Mesendoderm (in vitro differentiated cells): ENCODE measurements around the gene GBP2.
"Not testable (repeated sequence)": the region's sequence is repeated elsewhere in the genome, so short reads cannot be mapped to it uniquely, and the experiment has no call there.

Experiments
- DNase-seq: peaks from one replicate; pipeline ENCODE4 v3.0.0; 2013
- H2AK5ac ChIP-seq: 2 replicates; pipeline ENCODE4 v1.6.1; 2013; ENCODE audit warnings: low read length, inconsistent platforms
- H2BK120ac ChIP-seq: 2 replicates; pipeline ENCODE4 v1.6.1; 2013; ENCODE audit warnings: low read depth, mild to moderate bottlenecking, low read length, moderate library complexity, mixed read lengths
- H2BK15ac ChIP-seq: replicated peaks from 2 replicates; pipeline ENCODE4 v1.6.1; 2013; ENCODE audit warnings: low read depth, mild to moderate bottlenecking, moderate library complexity
- H2BK5ac ChIP-seq: 2 replicates; pipeline ENCODE4 v1.6.1; 2013; ENCODE audit warnings: low read length, inconsistent platforms
- H3K18ac ChIP-seq: 2 replicates; pipeline ENCODE4 v1.6.1; 2013; ENCODE audit warnings: mild to moderate bottlenecking, low read length, mixed read lengths
- H3K23ac ChIP-seq: one replicate; pipeline ENCODE4 v1.6.1; 2013; ENCODE audit warnings: low read length
- H3K27ac ChIP-seq: 2 replicates; pipeline ENCODE4 v1.5.1; 2013; ENCODE audit warnings: low read depth, mild to moderate bottlenecking, inconsistent platforms, low read length, moderate library complexity
- H3K27me3 ChIP-seq: 2 replicates; pipeline ENCODE4 v1.6.1; 2013; ENCODE audit warnings: low read length, control low read depth, mild to moderate bottlenecking, inconsistent platforms; ENCODE audit not compliant: insufficient read depth, poor library complexity
- H3K36me3 ChIP-seq: 2 replicates; pipeline ENCODE4 v1.6.1; 2013; ENCODE audit warnings: low read length, inconsistent platforms; ENCODE audit not compliant: control insufficient read depth, insufficient read depth
- H3K4ac ChIP-seq: one replicate; pipeline ENCODE4 v1.6.1; 2013; ENCODE audit warnings: low read depth, mild to moderate bottlenecking, low read length, moderate library complexity
- H3K4me1 ChIP-seq: 2 replicates; pipeline ENCODE4 v1.6.1; 2013; ENCODE audit warnings: low read depth, low read length, inconsistent platforms; ENCODE audit not compliant: control insufficient read depth
- H3K4me2 ChIP-seq: 2 replicates; pipeline ENCODE4 v1.6.1; 2013; ENCODE audit warnings: low read length
- H3K4me3 ChIP-seq: 2 replicates; pipeline ENCODE4 v1.5.1; 2013; ENCODE audit warnings: mild to moderate bottlenecking, low read length
- H3K56ac ChIP-seq: one replicate; pipeline ENCODE4 v1.6.1; 2013; ENCODE audit warnings: low read length
- H3K79me1 ChIP-seq: 2 replicates; pipeline ENCODE4 v1.6.1; 2013; ENCODE audit warnings: low read length, inconsistent platforms
- H3K79me2 ChIP-seq: 2 replicates; pipeline ENCODE4 v1.6.1; 2013; ENCODE audit warnings: mild to moderate bottlenecking, low read length; ENCODE audit not compliant: control insufficient read depth, insufficient read depth
- H3K9ac ChIP-seq: 2 replicates; pipeline ENCODE4 v1.6.1; 2013; ENCODE audit warnings: low read length, inconsistent platforms
- H4K5ac ChIP-seq: one replicate; pipeline ENCODE4 v1.6.1; 2013; ENCODE audit warnings: low read length
- H4K8ac ChIP-seq: one replicate; pipeline ENCODE4 v1.6.1; 2013; ENCODE audit warnings: low read depth, mild to moderate bottlenecking, control low read depth, low read length, moderate library complexity
- WGBS: extraction: QIAGEN DNeasy Blood & Tissue Kit; methylation state at CpG from one replicate; pipeline ENCODE4 v1.1.7; 2013; ENCODE audit warnings: low lambda C conversion rate, missing lambda C conversion rate; ENCODE audit not compliant: insufficient coverage; ENCODE audit errors: extremely low coverage; 5-methylcytosine and 5-hydroxymethylcytosine counted together

Gene GBP2

GRCh38 chr1:89088572-89088971 lies 37.3 kb downstream of the GBP2 start:
- no peak overlapping the region for H2AK5ac ChIP-seq
- H3K4ac ChIP-seq, result no peak overlapping the region
- H3K79me2 ChIP-seq, result no peaks in the 10 kb centered on the region
- no peak overlapping the region for H3K4me3 ChIP-seq
- no peak overlapping the region for H3K9ac ChIP-seq
- no peaks in the 10 kb centered on the region for H3K27me3 ChIP-seq
- H3K23ac ChIP-seq, result no peak overlapping the region
- H3K36me3 ChIP-seq, result no peaks in the 10 kb centered on the region
- no peak overlapping the region for H3K27ac ChIP-seq
- no peak overlapping the region for H2BK15ac ChIP-seq
- no peaks in the 10 kb centered on the region for H3K4me1 ChIP-seq
- H3K4me2 ChIP-seq, result no peak overlapping the region
- H4K5ac ChIP-seq, result no peak overlapping the region
- WGBS, result no CpG with 5 or more reads among the region's 10 CpGs
- H3K56ac ChIP-seq, result no peak overlapping the region
- no peak overlapping the region for H2BK5ac ChIP-seq
- H4K8ac ChIP-seq, result no peak overlapping the region
- H3K79me1 ChIP-seq, result no peaks in the 10 kb centered on the region
- DNase-seq, result no peak
- H2BK120ac ChIP-seq, result no peak overlapping the region
- H3K18ac ChIP-seq, result no peak overlapping the region

GRCh38 chr1:89087241-89087640 lies 38.7 kb downstream of the GBP2 start:
- H3K9ac ChIP-seq, result no peak overlapping the region
- H3K4me2 ChIP-seq, result no peak overlapping the region
- H3K27ac ChIP-seq, result no peak overlapping the region
- no peak overlapping the region for H3K18ac ChIP-seq
- H3K56ac ChIP-seq, result no peak overlapping the region
- no peak overlapping the region for H3K4me3 ChIP-seq
- no peak overlapping the region for H4K5ac ChIP-seq
- H2BK120ac ChIP-seq, result no peak overlapping the region
- no peak overlapping the region for H3K23ac ChIP-seq
- H4K8ac ChIP-seq, result no peak overlapping the region
- no peak overlapping the region for H2BK5ac ChIP-seq
- WGBS, result no CpG with 5 or more reads among the region's 8 CpGs
- H3K79me1 ChIP-seq, result no peaks in the 10 kb centered on the region
- no peak overlapping the region for H2AK5ac ChIP-seq
- no peaks in the 10 kb centered on the region for H3K36me3 ChIP-seq
- no peaks in the 10 kb centered on the region for H3K79me2 ChIP-seq
- DNase-seq, result peak; percentile 6
- H2BK15ac ChIP-seq, result no peak overlapping the region
- no peaks in the 10 kb centered on the region for H3K4me1 ChIP-seq
- H3K4ac ChIP-seq, result no peak overlapping the region
- no peaks in the 10 kb centered on the region for H3K27me3 ChIP-seq

- Histone ChIP-seq H3K4me1 (no peaks in the 10 kb centered on the region), H3K4me2 (no peak overlapping the region), H2BK120ac (no peak overlapping the region), H4K5ac (no peak overlapping the region), H3K36me3 (no peaks in the 10 kb centered on the region), H4K8ac (no peak overlapping the region), H3K79me2 (no peaks in the 10 kb centered on the region), H3K4ac (no peak overlapping the region), H3K56ac (no peak overlapping the region), H3K27me3 (no peaks in the 10 kb centered on the region), H3K79me1 (no peaks in the 10 kb centered on the region), H3K27ac (no peak overlapping the region), H3K9ac (no peak overlapping the region), H3K18ac (no peak overlapping the region), H2BK5ac (no peak overlapping the region), H3K4me3 (no peak overlapping the region), H2AK5ac (no peak overlapping the region), H2BK15ac (no peak overlapping the region), H3K23ac (no peak overlapping the region)
- peak; percentile 58 for DNase-seq
Measured at GRCh38 chr1:89085781-89086180, 40.1 kb downstream of the GBP2 start.

GRCh38 chr1:89081005-89081404 lies 44.9 kb downstream of the GBP2 start:
- Histone ChIP-seq H4K8ac (no peak overlapping the region), H2BK5ac (no peak overlapping the region), H3K36me3 (no peaks in the 10 kb centered on the region), H2AK5ac (no peak overlapping the region), H3K18ac (no peak overlapping the region), H3K27me3 (no peaks in the 10 kb centered on the region), H4K5ac (no peak overlapping the region), H3K56ac (no peak overlapping the region), H3K79me1 (no peaks in the 10 kb centered on the region), H3K9ac (no peak overlapping the region), H3K4ac (no peak overlapping the region), H3K4me3 (no peak overlapping the region), H3K79me2 (no peaks in the 10 kb centered on the region), H3K4me2 (no peak overlapping the region), H3K4me1 (no peaks in the 10 kb centered on the region), H3K23ac (no peak overlapping the region), H2BK120ac (no peak overlapping the region), H2BK15ac (no peak overlapping the region), H3K27ac (no peak overlapping the region)
- WGBS, result 100% methylated on average over 1 of the region's 3 CpGs
- DNase-seq, result no peak

GRCh38 chr1:89080068-89080467 lies 45.8 kb downstream of the GBP2 start:
- not testable (repeated sequence) for H3K18ac ChIP-seq, H3K56ac ChIP-seq, H3K4ac ChIP-seq, H3K36me3 ChIP-seq, H4K5ac ChIP-seq, H3K27me3 ChIP-seq, H3K27ac ChIP-seq, H3K4me3 ChIP-seq, H2AK5ac ChIP-seq, H3K79me2 ChIP-seq, H3K4me1 ChIP-seq, H3K4me2 ChIP-seq, H3K79me1 ChIP-seq, H3K23ac ChIP-seq, H4K8ac ChIP-seq, DNase-seq, H3K9ac ChIP-seq, H2BK15ac ChIP-seq, H2BK5ac ChIP-seq, H2BK120ac ChIP-seq
- no CpG with 5 or more reads among the region's 7 CpGs for WGBS

- H3K36me3 ChIP-seq, result not testable (repeated sequence)
Measured at GRCh38 chr1:89072466-89073065, 53.3 kb downstream of the GBP2 start.

More at GRCh38 chr1:89072466-89073065, 53.3 kb downstream of the GBP2 start:
- not testable (repeated sequence) for H2BK5ac ChIP-seq, H3K23ac ChIP-seq, DNase-seq, H3K27me3 ChIP-seq, H3K56ac ChIP-seq, H3K4me3 ChIP-seq, H2BK120ac ChIP-seq, H4K8ac ChIP-seq, H3K4ac ChIP-seq, H3K4me1 ChIP-seq, H3K79me2 ChIP-seq, H3K27ac ChIP-seq, H3K18ac ChIP-seq, H3K79me1 ChIP-seq, H4K5ac ChIP-seq, H3K9ac ChIP-seq, H3K4me2 ChIP-seq, H2BK15ac ChIP-seq, H2AK5ac ChIP-seq
- no CpG with 5 or more reads among the region's 8 CpGs for WGBS
